Measurements from ENCODE around the gene PTTG1. TPM values are rescaled to one million over a fixed set of nuclear protein-coding genes. Genes with fewer than 3 reads are reported as not detected.

PTTG1 gene
- total and polyA plus RNA-seq, 2 experiments from 2014 or later, result 69.8 to 246 TPM

DNA sequence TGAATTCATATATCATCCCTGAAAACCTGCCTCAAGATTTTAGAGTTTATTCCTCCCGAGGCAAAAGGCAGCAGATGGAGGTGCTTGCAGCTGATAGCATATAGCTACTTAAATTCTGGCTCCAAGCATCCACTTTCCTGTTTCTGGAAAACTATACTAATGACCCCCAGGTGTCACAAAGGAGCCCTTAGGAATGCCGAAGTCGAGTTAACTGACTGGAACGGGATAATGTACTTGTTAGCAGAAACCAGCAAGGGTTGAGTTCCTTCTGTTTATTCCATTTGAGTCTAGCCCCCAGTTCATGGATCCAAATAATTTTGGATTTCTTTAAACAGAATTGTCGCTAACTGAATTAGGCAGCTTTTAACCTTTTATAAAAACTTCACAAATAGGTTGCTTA lies 44.5 kb downstream of the PTTG1 start:
- H3K9me3 ChIP-seq (ENCODE audit: low read depth), result no peaks in the 10 kb centered on the region
- H3K4me3 ChIP-seq, result no peak overlapping the region
- H3K4me1 ChIP-seq (ENCODE audit: low read depth), result no peaks in the 10 kb centered on the region
- no peak overlapping the region for H3K27ac ChIP-seq
- no peak for DNase-seq (ENCODE audit: low read depth in 1 of 2, low spot score in 1 of 2)
- no peaks in the 10 kb centered on the region for H3K36me3 ChIP-seq
- H3K27me3 ChIP-seq, result no peaks in the 10 kb centered on the region
- TF ChIP-seq, protein P1, sequence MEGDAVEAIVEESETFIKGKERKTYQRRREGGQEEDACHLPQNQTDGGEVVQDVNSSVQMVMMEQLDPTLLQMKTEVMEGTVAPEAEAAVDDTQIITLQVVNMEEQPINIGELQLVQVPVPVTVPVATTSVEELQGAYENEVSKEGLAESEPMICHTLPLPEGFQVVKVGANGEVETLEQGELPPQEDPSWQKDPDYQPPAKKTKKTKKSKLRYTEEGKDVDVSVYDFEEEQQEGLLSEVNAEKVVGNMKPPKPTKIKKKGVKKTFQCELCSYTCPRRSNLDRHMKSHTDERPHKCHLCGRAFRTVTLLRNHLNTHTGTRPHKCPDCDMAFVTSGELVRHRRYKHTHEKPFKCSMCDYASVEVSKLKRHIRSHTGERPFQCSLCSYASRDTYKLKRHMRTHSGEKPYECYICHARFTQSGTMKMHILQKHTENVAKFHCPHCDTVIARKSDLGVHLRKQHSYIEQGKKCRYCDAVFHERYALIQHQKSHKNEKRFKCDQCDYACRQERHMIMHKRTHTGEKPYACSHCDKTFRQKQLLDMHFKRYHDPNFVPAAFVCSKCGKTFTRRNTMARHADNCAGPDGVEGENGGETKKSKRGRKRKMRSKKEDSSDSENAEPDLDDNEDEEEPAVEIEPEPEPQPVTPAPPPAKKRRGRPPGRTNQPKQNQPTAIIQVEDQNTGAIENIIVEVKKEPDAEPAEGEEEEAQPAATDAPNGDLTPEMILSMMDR (IDR thresholded peaks at IDR 0.05; ENCODE audit: low read depth, low read length), result no peak

DNA sequence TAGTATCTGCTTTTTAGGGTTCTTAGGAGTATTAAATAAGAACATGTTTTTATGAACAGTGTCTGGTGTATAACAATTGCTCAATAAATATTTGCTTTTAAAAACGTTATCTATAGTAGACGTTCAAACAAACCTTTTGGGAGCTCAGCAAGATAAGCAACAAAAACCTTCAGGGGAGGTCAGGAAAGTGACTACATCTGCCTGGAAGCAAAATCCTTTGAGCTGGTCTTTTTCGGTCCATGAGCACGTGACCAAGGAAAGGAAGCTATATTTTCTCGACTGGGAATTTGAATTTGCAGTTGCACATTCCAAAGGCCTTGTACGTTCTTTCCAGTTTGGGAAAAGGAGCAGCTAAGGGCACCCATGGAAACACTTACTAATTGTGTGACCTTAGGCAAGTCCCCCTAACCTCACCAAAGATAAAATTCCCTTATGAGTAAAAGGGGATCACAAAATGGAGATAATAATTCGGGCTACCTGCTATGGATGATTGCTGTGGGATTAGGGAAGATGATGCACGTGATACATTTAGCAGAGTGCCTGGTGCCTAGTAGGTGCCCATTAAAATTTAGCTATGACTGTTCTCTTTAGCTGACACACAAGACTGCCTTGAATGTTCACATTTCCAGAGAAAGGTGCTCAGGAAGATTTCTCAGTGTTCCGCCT lies 45.4 kb downstream of the PTTG1 start:
- Histone ChIP-seq H3K27me3 (no peaks in the 10 kb centered on the region), H3K27ac (no peak overlapping the region), H3K4me3 (no peak overlapping the region), H3K4me1 (ENCODE audit: low read depth) (no peaks in the 10 kb centered on the region), H3K36me3 (no peaks in the 10 kb centered on the region), H3K9me3 (ENCODE audit: low read depth) (no peaks in the 10 kb centered on the region)
- TF ChIP-seq, protein P1 (IDR thresholded peaks at IDR 0.05; ENCODE audit: low read depth, low read length), result no peak
- DNase-seq (ENCODE audit: low read depth in 1 of 2, low spot score in 1 of 2), result peak in 1 of 2 donors; percentile 74

DNA sequence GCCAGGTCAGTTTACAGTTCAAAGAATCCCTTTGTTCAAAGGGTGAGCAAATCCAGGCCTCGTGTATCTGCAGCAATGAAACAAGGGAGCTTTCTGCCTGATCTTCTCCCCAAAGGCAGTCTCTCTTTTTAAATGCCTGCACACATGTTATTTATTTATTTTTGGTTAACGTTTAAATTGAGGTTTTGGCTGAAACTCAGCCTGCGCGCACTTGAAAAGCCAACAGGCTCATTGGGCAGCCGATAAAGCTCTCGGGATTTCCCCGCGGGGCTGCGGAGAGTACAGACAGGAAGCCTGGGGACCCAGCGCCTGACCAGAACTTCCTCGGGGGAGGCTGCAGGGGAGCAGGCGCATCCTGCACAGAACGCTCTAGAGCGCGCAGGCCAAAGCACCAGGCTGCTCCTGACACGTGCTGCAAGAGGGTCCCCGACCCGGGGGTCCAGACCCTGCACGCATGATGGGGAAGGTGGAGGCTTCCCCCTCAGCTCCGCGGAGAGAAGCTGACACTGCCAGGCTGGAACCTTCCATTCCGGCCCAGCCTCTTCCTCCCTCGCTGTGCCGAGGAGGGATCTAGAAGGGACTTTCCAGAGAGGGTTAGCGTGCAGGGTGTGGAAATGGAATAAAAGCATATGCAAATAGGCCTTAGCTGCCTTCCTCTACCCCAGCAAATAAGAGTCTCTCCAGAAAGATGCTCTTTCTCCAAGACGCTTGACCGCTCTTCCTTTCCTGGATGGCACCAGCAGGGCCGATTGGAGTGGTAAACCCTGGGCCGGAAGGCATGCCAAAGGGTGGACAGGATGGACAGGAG lies 46.1 kb downstream of the PTTG1 start:
- Histone ChIP-seq H3K36me3 (no peaks in the 10 kb centered on the region), H3K4me3 (no peak overlapping the region), H3K27me3 (no peaks in the 10 kb centered on the region), H3K9me3 (ENCODE audit: low read depth) (no peaks in the 10 kb centered on the region), H3K4me1 (ENCODE audit: low read depth) (no peaks in the 10 kb centered on the region), H3K27ac (no peak overlapping the region)
- TF ChIP-seq, protein P1 (IDR thresholded peaks at IDR 0.05; ENCODE audit: low read depth, low read length), result no peak
- peak in 1 of 2 donors; percentile 88 for DNase-seq (ENCODE audit: low read depth in 1 of 2, low spot score in 1 of 2)

DNA sequence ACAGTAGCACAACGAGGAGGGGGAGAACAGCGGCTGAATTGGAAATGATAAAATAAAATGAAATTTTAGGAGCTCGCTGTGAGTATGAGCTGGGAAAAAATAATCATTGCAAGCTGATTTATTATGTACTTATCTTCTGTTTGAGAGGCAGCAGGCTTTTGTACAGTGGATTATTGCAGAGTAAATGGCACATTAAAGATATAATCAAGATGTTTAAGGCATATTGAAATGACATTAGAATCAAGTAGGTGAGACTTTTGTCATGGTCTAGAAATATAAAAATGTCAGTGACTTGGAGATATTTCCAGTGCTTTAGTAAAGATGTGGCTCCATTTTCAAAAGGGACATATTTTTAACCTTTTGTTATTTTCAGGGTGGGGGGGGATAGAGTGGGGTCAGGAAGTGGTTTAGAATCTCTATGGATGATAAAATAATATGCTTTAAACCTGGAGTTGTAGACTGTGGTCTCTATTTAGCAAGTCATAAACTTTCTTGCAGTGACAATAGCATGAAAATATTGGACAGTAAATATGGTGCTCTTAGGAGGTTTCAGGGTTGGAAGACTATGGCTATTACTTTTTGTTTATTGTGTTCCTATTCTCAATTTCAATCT lies 46.8 kb downstream of the PTTG1 start:
- Histone ChIP-seq H3K36me3 (no peaks in the 10 kb centered on the region), H3K27me3 (no peaks in the 10 kb centered on the region), H3K27ac (no peak overlapping the region), H3K4me1 (ENCODE audit: low read depth) (no peaks in the 10 kb centered on the region), H3K9me3 (ENCODE audit: low read depth) (no peaks in the 10 kb centered on the region), H3K4me3 (no peak overlapping the region)
- no peak for DNase-seq (ENCODE audit: low read depth in 1 of 2, low spot score in 1 of 2)
- TF ChIP-seq, protein P1 (IDR thresholded peaks at IDR 0.05; ENCODE audit: low read depth, low read length), result no peak

DNA sequence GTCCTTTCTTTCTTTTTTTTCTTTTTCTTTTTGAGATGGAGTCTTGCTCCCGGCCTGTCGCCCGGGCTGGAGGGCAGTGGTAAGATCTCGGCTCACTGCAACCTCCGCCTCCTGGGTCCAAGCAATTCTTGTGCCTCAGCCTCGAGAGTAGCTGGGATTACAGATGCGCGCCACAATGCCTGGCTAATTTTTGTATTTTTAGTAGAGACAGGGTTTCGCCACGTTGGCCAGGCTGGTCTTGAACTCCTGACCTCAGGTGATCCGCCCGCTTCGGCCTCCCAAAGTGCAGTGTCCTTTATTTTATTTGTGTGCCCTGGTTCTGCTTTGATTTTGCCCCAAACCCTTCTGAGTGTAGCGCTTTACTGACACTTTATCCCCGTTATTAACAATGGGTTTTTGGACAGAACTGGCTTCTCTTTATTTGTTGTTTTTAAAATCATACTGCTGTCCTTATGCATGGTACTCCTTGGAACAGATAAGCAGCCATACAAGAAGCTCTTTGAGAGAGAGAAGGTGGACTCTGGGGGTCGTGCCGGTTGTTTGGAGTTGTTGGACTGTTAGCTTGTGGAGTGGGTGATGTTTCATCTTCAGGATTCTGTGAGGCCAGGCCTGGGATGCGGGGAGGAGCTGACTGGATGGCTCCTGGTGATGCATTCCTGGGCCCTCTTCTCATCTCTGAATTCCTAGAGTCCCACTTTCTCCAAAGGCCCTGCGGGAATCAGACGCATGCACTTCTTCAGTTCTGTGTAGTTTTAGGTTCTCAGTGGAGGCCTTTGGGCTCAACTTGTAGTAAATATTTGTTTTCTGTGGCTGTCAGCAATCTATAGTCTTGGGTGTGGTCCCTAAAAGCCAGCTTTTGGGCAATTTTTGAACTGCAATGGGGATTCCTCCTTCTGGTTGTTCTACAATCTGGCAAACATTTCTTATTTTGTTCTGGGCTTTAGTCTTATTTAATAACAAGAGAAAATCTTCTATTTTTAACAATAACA lies 47.8 kb downstream of the PTTG1 start:
- Histone ChIP-seq H3K9me3 (ENCODE audit: low read depth) (no peaks in the 10 kb centered on the region), H3K4me3 (no peak overlapping the region), H3K36me3 (no peaks in the 10 kb centered on the region), H3K4me1 (ENCODE audit: low read depth) (no peaks in the 10 kb centered on the region), H3K27ac (no peak overlapping the region), H3K27me3 (no peaks in the 10 kb centered on the region)
- DNase-seq (ENCODE audit: low read depth in 1 of 2, low spot score in 1 of 2), result no peak
- TF ChIP-seq, protein P1 (IDR thresholded peaks at IDR 0.05; ENCODE audit: low read depth, low read length), result no peak
